ENCODE measurements around the gene ARMC5.
A peak's percentile ranks its signal among the peaks of the same experiment; 100 is the strongest.
"Not testable (repeated sequence)": the region's sequence is repeated elsewhere in the genome, so short reads cannot be mapped to it uniquely, and the experiment has no call there.

The ARMC5 gene, protein sequence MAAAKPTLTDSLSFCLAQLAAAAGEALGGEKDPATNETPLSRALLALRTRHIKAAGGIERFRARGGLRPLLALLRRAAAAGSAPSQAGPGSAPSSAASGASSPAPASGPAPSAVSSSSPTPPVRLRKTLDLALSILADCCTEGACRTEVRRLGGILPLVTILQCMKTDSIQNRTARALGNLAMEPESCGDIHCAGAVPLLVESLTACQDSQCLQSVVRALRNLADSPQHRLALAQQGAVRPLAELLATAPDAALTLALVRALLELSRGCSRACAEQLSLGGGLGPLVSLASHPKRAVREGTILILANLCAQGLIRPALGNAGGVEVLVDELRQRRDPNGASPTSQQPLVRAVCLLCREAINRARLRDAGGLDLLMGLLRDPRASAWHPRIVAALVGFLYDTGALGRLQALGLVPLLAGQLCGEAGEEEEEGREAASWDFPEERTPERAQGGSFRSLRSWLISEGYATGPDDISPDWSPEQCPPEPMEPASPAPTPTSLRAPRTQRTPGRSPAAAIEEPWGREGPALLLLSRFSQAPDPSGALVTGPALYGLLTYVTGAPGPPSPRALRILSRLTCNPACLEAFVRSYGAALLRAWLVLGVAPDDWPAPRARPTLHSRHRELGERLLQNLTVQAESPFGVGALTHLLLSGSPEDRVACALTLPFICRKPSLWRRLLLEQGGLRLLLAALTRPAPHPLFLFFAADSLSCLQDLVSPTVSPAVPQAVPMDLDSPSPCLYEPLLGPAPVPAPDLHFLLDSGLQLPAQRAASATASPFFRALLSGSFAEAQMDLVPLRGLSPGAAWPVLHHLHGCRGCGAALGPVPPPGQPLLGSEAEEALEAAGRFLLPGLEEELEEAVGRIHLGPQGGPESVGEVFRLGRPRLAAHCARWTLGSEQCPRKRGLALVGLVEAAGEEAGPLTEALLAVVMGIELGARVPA

DNA sequence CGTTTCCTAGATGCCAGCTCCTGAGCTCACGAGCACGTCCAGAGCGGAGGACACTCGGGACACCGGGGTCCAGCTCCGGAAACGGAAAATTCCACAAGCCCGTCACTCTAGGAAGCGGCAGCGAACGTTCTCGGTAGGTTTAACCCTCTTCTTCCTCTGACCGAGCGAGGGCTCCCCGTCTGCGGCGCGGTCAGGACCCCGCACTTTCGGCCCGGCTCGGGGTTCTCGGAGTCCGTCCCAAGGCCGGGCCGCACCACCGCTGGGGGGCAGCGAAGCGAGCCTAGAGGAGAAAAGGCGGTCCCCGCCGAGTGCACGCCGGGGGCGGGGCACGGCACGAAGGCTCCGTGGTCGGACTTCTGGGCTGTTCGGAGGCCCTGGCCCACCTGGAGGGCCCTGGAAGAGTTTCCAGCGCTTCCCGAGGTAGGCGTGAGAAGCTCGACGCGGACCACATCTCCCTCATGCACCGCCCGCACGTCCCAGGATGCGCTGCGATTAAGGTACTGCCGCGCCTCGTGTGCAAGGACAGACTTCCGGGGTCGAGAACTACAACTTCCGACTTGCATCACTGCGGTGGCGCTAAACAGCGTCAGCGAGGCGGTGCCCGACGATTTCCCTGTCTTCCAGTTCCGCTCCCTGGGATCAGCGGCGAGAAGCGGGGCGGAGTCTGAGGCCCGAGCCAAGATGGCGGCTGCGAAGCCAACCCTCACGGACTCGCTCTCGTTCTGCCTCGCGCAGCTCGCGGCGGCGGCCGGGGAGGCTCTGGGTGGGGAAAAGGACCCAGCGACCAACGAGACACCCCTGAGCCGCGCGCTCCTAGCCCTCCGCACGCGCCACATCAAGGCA lies at the start of gene ARMC5:
Gene ARMC5 (plus strand): TSS at position 658 of the 843 bp plus-strand sequence. CDS start 24 bp downstream, at position 682.
- DNase-seq, result peak; percentile 79 to 99 (median 97)

- no peak for DNase-seq
Measured at GRCh38 chr16:31410082-31410481, 49.2 kb upstream of the ARMC5 start.

DNA sequence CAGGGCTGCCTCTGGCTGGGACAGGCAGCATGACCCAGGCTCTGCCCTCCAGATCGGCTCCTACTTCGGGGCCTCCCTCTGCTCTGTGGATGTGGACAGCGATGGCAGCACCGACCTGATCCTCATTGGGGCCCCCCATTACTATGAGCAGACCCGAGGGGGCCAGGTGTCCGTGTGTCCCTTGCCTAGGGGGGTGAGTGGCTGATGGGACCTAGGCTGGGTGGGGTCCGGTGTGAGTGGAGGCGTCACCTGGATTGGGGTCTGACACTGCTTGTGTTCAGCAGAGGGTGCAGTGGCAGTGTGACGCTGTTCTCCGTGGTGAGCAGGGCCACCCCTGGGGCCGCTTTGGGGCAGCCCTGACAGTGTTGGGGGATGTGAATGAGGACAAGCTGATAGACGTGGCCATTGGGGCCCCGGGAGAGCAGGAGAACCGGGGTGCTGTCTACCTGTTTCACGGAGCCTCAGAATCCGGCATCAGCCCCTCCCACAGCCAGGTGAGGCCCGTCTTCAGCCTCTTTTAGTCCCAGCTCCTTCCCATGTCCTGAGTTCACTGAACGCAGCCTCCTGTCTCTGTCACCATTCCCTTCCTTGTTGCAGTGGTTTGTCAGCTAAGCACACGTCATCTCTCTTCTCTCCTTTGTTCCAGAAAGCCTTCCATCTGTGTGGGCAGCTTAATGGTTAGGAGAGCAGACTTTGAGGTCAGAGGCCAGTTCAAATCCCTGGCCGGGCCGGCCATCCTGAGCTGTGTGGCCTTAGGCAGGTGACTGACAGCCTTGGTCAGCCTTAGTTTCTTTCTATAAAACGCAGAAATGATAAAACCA lies 48.1 kb upstream of the ARMC5 start:
- DNase-seq, result no peak

DNA sequence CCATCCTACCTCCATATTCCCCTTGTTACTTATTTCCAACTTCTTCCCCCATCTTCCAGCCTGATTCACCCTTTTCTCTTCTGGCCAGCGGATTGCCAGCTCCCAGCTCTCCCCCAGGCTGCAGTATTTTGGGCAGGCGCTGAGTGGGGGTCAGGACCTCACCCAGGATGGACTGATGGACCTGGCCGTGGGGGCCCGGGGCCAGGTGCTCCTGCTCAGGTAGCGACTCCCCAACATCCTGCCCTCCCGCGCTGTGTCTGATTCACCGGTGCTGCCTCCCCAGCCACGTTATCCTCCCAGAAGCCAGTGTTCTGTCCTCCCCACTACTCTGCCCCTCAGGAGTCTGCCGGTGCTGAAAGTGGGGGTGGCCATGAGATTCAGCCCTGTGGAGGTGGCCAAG lies 46.6 kb upstream of the ARMC5 start:
- no peak for DNase-seq

DNA sequence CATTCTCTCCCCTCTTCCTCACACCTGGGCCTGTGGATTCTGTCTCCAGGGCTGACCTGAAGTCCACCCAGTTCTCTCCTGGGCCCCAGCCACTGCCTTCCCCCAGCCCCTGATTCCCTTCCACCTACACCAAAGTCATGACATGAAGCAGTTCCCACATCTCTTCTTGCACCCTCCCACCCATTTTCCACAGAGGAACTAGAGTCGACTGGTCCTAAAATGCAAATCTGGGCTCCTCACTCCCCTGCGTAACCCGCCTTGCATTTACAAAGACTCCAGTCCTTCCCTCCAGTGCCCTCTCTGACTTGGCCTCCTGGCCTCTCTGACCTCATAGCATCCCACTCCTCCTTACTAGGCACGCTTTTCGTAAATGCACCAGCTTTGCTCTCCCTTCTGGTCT lies 45.9 kb upstream of the ARMC5 start:
- DNase-seq, result no peak

GRCh38 chr16:31413943-31414342 lies 45.4 kb upstream of the ARMC5 start:
- no peak for DNase-seq

DNA sequence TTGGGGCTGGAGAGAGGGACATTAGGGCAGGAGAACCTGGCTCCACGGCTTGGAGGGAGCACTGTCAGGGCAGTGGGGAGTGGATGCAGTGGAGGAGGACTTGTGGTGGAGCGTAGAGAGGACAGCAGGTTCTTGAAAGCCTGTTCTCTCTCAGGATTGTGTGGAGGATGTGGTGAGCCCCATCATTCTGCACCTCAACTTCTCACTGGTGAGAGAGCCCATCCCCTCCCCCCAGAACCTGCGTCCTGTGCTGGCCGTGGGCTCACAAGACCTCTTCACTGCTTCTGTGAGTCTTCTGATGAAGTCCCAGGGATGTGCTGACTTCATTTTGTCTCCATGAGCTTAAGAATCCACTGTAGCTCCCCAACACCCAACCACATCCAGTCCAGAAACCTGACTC lies 44.6 kb upstream of the ARMC5 start:
- no peak for DNase-seq

GRCh38 chr16:31416371-31416770 lies 42.9 kb upstream of the ARMC5 start:
- DNase-seq, result no peak

DNA sequence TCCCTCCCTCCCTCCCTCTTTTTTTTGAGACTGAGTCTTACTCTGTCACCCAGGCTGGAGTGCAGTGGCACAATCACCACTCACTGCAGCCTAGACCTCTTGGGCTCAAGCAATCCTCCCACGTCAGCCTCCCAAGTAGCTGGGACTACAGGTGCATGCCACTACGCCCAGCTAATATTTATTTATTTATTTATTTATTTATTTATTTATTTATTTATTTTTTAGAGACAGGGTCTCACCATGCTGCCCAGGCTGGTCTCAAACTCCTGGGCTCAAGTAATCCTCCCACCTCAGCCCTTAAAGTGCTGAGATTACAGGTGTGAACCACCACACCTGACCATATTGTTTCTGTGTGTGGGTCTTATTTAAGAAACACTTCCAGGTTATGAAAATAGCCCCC lies 42.3 kb upstream of the ARMC5 start:
- DNase-seq, result not testable (repeated sequence)

DNA sequence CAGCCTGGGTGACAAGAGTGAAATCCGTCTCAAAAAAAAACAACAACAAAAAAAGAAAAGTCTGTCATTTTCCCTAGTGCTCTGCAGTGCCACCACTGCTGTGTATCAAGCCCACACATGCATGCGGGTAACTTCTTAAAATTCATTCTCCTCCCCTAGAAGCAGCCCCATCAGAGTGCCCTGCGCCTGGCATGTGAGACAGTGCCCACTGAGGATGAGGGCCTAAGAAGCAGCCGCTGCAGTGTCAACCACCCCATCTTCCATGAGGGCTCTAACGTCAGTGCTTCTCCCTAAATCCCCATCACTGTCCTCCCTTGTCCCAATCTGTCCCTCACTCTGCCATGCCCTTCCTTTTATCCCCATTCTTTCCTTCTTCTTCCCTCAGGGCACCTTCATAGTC lies 41.4 kb upstream of the ARMC5 start:
- no peak for DNase-seq

DNA sequence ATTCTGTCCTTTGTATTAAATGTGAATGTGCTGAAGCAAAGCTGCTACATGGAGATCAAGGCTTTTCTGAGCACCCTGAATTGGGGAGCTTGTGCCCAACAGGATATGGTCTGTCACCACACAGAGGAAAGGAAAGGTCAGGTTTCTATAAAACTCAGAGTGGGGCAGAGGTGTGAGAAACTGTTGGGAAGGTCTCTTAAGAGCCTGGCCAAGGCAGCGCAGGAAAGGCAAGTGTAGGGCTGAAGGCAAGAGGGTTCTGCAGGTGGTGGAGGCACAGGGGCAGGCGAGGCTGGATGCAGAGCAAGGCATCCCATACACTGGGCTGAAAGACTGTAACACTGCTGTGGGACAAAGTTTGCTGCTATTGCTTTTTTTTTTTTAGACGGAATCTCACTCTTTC lies 39.3 kb upstream of the ARMC5 start:
- no peak for DNase-seq

DNA sequence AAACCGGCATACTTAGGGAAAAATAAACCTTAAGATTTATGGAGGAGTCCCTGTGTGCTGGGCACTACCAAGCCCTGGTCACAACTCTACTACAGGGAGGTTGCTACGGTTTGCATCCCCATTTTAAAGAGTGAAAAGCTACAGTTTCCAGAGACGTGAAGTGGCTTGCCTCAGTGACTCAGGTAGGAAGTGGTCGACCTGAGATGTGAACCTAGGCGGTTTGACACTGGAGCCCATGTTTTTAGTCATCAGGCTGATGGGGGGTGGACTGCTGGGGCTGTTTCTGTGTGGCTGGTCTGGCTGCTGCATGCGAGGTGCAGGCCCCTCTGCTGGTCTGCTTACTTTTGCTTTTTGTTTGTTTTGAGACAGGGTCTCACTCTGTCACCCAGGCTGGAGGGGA lies 37.7 kb upstream of the ARMC5 start:
- DNase-seq, result no peak

DNA sequence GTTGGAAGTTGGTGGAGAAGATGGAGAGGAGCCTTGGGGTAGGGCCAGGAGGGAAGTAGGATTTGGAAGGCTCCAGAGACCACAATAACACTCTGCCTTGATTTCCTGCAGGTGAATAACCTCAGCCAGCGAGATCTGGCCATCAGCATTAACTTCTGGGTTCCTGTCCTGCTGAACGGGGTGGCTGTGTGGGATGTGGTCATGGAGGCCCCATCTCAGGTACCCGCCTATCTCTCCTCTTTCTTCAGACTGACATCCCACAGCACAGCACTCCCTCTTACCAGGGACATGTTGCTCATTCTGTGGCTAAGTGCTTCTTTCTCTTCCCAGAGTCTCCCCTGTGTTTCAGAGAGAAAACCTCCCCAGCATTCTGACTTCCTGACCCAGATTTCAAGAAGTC lies 36.1 kb upstream of the ARMC5 start:
- no peak for DNase-seq

DNA sequence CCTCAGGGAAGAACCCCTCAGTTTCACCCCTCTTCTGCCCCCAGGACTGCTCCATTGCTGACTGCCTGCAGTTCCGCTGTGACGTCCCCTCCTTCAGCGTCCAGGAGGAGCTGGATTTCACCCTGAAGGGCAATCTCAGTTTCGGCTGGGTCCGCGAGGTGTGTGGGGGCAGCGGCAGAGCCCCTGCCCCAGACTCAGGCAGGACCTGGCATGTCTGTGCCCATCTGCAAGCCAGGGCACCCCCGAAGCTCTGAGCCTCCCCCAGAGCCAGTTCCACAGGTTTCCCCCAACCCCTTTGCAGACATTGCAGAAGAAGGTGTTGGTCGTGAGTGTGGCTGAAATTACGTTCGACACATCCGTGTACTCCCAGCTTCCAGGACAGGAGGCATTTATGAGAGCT lies 35.5 kb upstream of the ARMC5 start:
- no peak for DNase-seq

- DNase-seq, result peak in 44 of 58 donors; percentile 8 to 68 (median 40)
Measured at GRCh38 chr16:31427441-31428278, 31.6 kb upstream of the ARMC5 start.

DNA sequence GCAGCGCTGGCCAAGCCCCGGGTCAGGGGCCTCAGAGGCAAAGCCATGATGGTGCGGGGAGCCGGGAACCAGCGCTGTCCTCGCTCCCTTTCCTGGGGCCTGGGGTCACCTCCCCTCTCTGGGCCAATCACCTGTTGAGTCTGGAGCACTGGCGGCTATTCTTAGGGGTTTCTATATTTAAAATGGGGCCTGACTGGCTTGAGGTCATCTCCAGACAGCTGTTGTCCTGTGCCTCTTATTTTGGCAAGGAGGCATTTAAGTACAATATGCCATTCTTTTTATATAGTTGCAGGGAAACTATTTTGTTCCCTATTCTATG lies 31.1 kb upstream of the ARMC5 start, which contains the start of gene COX6A2:
Gene COX6A2 (minus strand): TSS at position 82 of the 319 bp plus-strand sequence. CDS start 35 bp downstream, at position 47.
- no peak for DNase-seq

GRCh38 chr16:31428638-31429247 lies 30.6 kb upstream of the ARMC5 start:
- DNase-seq, result no peak

GRCh38 chr16:31429314-31429713 lies 30.0 kb upstream of the ARMC5 start:
- no peak for DNase-seq

- DNase-seq, result no peak
Measured at GRCh38 chr16:31429796-31430195, 29.5 kb upstream of the ARMC5 start.
